Stimulated activated naive B cell treated with anti-CD40 and anti-IgM and Interleukin-4, amounts not matched to agents 10 μg/mL and 1 μg/mL and 100 μg/mL, for 72 hours (primary cell): ENCODE data around the gene CNGA4.
"Not testable (repeated sequence)": the region's sequence is repeated elsewhere in the genome, so short reads cannot be mapped to it uniquely, and the experiment has no call there.

ENCODE experiments used
- ATAC-seq, 2 donors: fragments of 150-1000 bp; cut with Tn5 transposase; replicated peaks; 2 replicates each; pipeline ENCODE4 v1.10.0; 2021; ENCODE audit warnings: moderate library complexity in 1 of 2
- DNase-seq: peaks from one replicate; pipeline ENCODE4 v3.0.0; 2021
- H3K27ac Mint-ChIP-seq: one replicate; pipeline ENCODE4 v1.8.0; 2022; ENCODE audit warnings: mild to moderate bottlenecking, mixed read lengths
- H3K27me3 Mint-ChIP-seq, 2 donors: one replicate each; pipeline ENCODE4 v1.8.0; 2022; ENCODE audit warnings: mixed read lengths in 2 of 2
- H3K36me3 Mint-ChIP-seq, 2 donors: one replicate each; pipeline ENCODE4 v1.8.0; 2022; ENCODE audit warnings: mixed read lengths in 2 of 2, mild to moderate bottlenecking in 1 of 2
- H3K4me1 Mint-ChIP-seq, 2 donors: one replicate each; pipeline ENCODE4 v1.8.0; 2022; ENCODE audit warnings: mixed read lengths in 2 of 2, mild to moderate bottlenecking in 1 of 2
- H3K4me3 Mint-ChIP-seq, 2 donors: one replicate each; pipeline ENCODE4 v1.8.0; 2022; ENCODE audit warnings: mild to moderate bottlenecking in 2 of 2, mixed read lengths in 2 of 2, moderate library complexity in 1 of 2
- H3K9me3 Mint-ChIP-seq, 2 donors: one replicate each; pipeline ENCODE4 v1.8.0; 2022; ENCODE audit warnings: mixed read lengths in 2 of 2, mild to moderate bottlenecking in 1 of 2

The CNGA4 gene

DNA sequence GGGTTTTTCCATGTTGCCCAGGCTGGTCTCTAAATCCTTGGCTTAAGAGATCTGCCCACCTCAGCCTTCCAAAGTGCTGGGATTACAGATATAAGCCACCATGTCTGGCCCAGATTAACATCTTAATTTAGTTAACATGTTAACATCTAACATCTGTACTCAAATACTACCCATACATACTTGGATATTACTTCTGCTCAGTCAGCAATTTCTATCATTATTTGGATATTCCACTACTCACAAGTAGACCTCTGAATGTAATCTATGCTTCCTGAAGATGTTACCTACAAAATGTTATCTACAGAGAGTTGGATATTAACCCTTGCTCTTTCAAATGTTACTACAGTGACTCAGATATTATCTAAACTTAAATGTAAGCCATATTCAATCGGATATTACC is 24.8 kb downstream of the CNGA4 start:
- no peaks in the 10 kb centered on the region for H3K9me3 Mint-ChIP-seq
- no peak for DNase-seq
- H3K27me3 Mint-ChIP-seq, result peaks cover 14 to 29% of the 10 kb centered on the region in 2 donors
- no peaks in the 10 kb centered on the region for H3K4me1 Mint-ChIP-seq
- H3K27ac Mint-ChIP-seq, result no peak overlapping the region
- H3K4me3 Mint-ChIP-seq, result no peak overlapping the region
- no peaks in the 10 kb centered on the region for H3K36me3 Mint-ChIP-seq
- no peak for ATAC-seq

DNA sequence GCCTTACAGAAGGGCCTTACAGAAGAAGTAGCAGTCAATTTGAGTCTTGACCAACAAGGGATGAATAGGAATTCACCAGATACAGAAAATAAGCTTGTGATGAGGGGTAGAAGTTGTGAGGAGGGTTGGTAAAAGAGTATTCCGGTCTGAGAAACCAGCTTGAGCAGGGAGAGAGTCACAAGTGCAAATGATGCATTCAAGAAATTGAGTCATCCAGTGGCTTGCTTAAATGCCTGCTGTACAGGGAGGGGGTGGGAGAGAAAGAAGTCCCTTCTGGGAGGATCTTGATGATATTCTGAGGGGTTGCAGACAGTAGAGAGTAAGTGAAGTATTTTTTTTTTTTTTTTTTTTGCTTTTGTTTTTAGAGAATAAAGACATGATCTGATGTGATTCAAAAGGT is 29.9 kb downstream of the CNGA4 start:
- Mint-ChIP-seq H3K27ac (no peak overlapping the region), H3K4me3 (no peak overlapping the region), H3K27me3 (peaks cover 42 to 55% of the 10 kb centered on the region in 2 donors), H3K9me3 (no peaks in the 10 kb centered on the region), H3K4me1 (no peaks in the 10 kb centered on the region), H3K36me3 (no peaks in the 10 kb centered on the region)
- ATAC-seq, result no peak
- no peak for DNase-seq

GRCh38 chr11:6269994-6270393 is 31.1 kb downstream of the CNGA4 start:
- DNase-seq (no peak), ATAC-seq (no peak)
- no peaks in the 10 kb centered on the region for H3K36me3 Mint-ChIP-seq
- no peaks in the 10 kb centered on the region for H3K4me1 Mint-ChIP-seq
- no peak overlapping the region for H3K4me3 Mint-ChIP-seq
- H3K27ac Mint-ChIP-seq, result no peak overlapping the region
- peaks cover 46 to 54% of the 10 kb centered on the region in 2 donors for H3K27me3 Mint-ChIP-seq
- no peaks in the 10 kb centered on the region for H3K9me3 Mint-ChIP-seq

GRCh38 chr11:6270584-6271246 is 31.8 kb downstream of the CNGA4 start:
- ATAC-seq (no peak), DNase-seq (no peak)
- no peaks in the 10 kb centered on the region for H3K9me3 Mint-ChIP-seq
- no peak overlapping the region for H3K27ac Mint-ChIP-seq
- H3K4me3 Mint-ChIP-seq, result peak overlapping the region in 1 of 2 donors; percentile 30
- H3K27me3 Mint-ChIP-seq, result peaks cover 50 to 58% of the 10 kb centered on the region in 2 donors
- no peaks in the 10 kb centered on the region for H3K4me1 Mint-ChIP-seq
- no peaks in the 10 kb centered on the region for H3K36me3 Mint-ChIP-seq

GRCh38 chr11:6271598-6271997 is 32.7 kb downstream of the CNGA4 start:
- Mint-ChIP-seq H3K27ac (no peak overlapping the region), H3K36me3 (no peaks in the 10 kb centered on the region), H3K4me1 (no peaks in the 10 kb centered on the region), H3K27me3 (peaks cover 54 to 61% of the 10 kb centered on the region in 2 donors), H3K9me3 (peaks cover under 1 to 2% of the 10 kb centered on the region in 2 donors), H3K4me3 (no peak overlapping the region)
- DNase-seq (no peak), ATAC-seq (no peak)

- no peaks in the 10 kb centered on the region for H3K36me3 Mint-ChIP-seq
- no peak for DNase-seq
- no peak for ATAC-seq
- peaks cover 3 to 5% of the 10 kb centered on the region in 2 donors for H3K9me3 Mint-ChIP-seq
- H3K4me3 Mint-ChIP-seq, result no peak overlapping the region
- H3K4me1 Mint-ChIP-seq, result no peaks in the 10 kb centered on the region
- no peak overlapping the region for H3K27ac Mint-ChIP-seq
- peaks cover 66 to 68% of the 10 kb centered on the region in 2 donors for H3K27me3 Mint-ChIP-seq
These were observed 34.3 kb downstream of the CNGA4 start for GRCh38 chr11:6273188-6273587.

DNA sequence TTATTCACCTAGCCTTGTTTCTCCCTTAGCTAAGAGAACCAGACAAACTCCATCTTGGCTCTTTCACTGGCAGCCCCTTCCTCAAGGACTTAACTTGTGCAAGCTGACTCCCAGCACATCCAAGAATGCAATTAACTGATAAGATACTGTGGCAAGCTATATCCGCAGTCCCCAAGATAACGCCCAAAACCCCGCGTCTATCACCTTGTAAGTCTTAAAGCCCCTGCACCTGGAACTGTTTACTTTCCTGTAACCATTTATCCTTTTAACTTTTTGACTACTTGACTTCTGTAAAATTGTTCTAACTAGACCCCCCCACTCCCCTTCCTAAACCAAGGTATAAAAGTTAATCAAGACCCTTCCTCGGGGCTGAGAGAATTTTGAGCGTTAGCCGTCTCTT is 41.9 kb downstream of the CNGA4 start:
- not testable (repeated sequence) for H3K9me3 Mint-ChIP-seq, H3K4me1 Mint-ChIP-seq, ATAC-seq, H3K27ac Mint-ChIP-seq, H3K4me3 Mint-ChIP-seq, H3K36me3 Mint-ChIP-seq, DNase-seq
- H3K27me3 Mint-ChIP-seq, result peaks cover 34 to 61% of the 10 kb centered on the region in 2 donors

DNA sequence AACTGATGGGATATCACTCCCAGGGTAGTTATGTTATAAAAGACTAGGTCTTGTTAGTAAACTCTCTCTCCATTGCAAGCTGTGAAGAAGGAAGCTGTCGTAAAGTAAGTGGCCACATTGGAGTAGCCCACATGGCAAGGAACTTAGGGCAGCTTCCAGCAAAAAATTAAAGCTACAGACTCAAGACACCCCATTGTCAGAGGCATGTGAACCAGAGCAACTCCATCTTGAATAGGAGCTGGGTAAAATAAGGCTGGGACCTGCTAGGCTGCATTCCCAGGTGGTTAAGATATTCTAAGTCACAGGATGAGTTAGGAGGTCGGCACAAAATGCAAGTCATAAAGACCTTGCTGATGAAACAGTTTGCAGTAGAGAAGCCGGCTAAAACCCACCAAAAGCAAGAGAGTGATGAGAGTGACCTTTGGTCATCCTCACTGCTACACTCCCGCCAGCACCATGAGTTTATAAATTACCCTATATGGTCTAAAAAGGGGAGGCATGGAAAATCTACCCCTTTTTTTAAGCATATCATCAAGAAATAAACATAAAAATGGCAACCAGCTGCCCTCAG is 44.6 kb downstream of the CNGA4 start:
- Mint-ChIP-seq H3K4me1 (no peaks in the 10 kb centered on the region), H3K27ac (no peak overlapping the region), H3K4me3 (no peak overlapping the region), H3K36me3 (no peaks in the 10 kb centered on the region), H3K27me3 (peaks cover 24 to 41% of the 10 kb centered on the region in 2 donors), H3K9me3 (no peaks in the 10 kb centered on the region)
- no peak for ATAC-seq
- no peak for DNase-seq

GRCh38 chr11:6284250-6284649 is 45.4 kb downstream of the CNGA4 start:
- no peaks in the 10 kb centered on the region for H3K9me3 Mint-ChIP-seq
- no peaks in the 10 kb centered on the region for H3K4me1 Mint-ChIP-seq
- H3K4me3 Mint-ChIP-seq, result no peak overlapping the region
- H3K27ac Mint-ChIP-seq, result no peak overlapping the region
- no peak for ATAC-seq
- DNase-seq, result no peak
- no peaks in the 10 kb centered on the region for H3K36me3 Mint-ChIP-seq
- H3K27me3 Mint-ChIP-seq, result peaks cover 24 to 41% of the 10 kb centered on the region in 2 donors

- no peak overlapping the region for H3K27ac Mint-ChIP-seq
- no peaks in the 10 kb centered on the region for H3K9me3 Mint-ChIP-seq
- DNase-seq (no peak), ATAC-seq (no peak)
- no peaks in the 10 kb centered on the region for H3K36me3 Mint-ChIP-seq
- no peak overlapping the region for H3K4me3 Mint-ChIP-seq
- H3K4me1 Mint-ChIP-seq, result no peaks in the 10 kb centered on the region
- H3K27me3 Mint-ChIP-seq, result peaks cover 32 to 46% of the 10 kb centered on the region in 2 donors
These were observed 46.1 kb downstream of the CNGA4 start for GRCh38 chr11:6285019-6285418.
